Measurements from ENCODE around the gene FBXW9. TPM values are rescaled to one million over a fixed set of nuclear protein-coding genes. Genes with fewer than 3 reads are reported as not detected.
"Not testable (repeated sequence)": the region's sequence is repeated elsewhere in the genome, so short reads cannot be mapped to it uniquely, and the experiment has no call there.

Gene FBXW9
- total RNA-seq, 2 experiments from 2014 or later: 5.3 to 5.9 TPM

- POLR2A ChIA-PET: no interaction called here
Measured at GRCh38 chr19:12689581-12690216, 6.7 kb downstream of the FBXW9 start.

GRCh38 chr19:12689012-12689411 is 7.4 kb downstream of the FBXW9 start:
- Mint-ChIP-seq H3K36me3 (ENCODE audit: low read depth) (no peaks in the 10 kb centered on the region), H3K27me3 (no peaks in the 10 kb centered on the region), H3K27ac (no peak overlapping the region), H3K4me1 (no peaks in the 10 kb centered on the region), H3K4me3 (no peak overlapping the region), H3K9me3 (no peaks in the 10 kb centered on the region)
- POLR2A ChIA-PET: no interaction called here
- CTCF ChIA-PET: no interaction called here
- DNase-seq: no peak

More at GRCh38 chr19:12689581-12690216, 6.7 kb downstream of the FBXW9 start:
- H3K36me3 Mint-ChIP-seq (ENCODE audit: low read depth): no peaks in the 10 kb centered on the region
- H3K4me1 Mint-ChIP-seq: peaks cover 5% of the 10 kb centered on the region
- CTCF ChIA-PET: interaction anchor here (0.7 kb wide), 1 partner anchor 11 kb away, joined by 3 read pairs; no protein-coding TSS in a partner anchor
- H3K27me3 Mint-ChIP-seq: no peaks in the 10 kb centered on the region
- H3K27ac Mint-ChIP-seq: no peak overlapping the region
- no peak overlapping the region for H3K4me3 Mint-ChIP-seq
- H3K9me3 Mint-ChIP-seq: no peaks in the 10 kb centered on the region
- DNase-seq: no peak

GRCh38 chr19:12687496-12688196 is 8.8 kb downstream of the FBXW9 start, which contains the start of gene GNG14:
GNG14 (plus strand) TSS chr19:12687998; CDS start chr19:12688049, 51 bp downstream.
- POLR2A ChIA-PET: no interaction called here
- DNase-seq: no peak
- no peaks in the 10 kb centered on the region for H3K9me3 Mint-ChIP-seq
- H3K4me3 Mint-ChIP-seq: no peak within 1 kb of the TSS
- H3K27me3 Mint-ChIP-seq: no peaks in the 10 kb centered on the region
- CTCF ChIA-PET: interaction anchor here (0.6 to 2.2 kb wide), 2 partner anchors 8 to 585 kb away, joined by 7 read pairs; no protein-coding TSS in a partner anchor
- H3K4me1 Mint-ChIP-seq: peaks cover 2% of the 10 kb centered on the region
- no peaks in the 10 kb centered on the region for H3K36me3 Mint-ChIP-seq (ENCODE audit: low read depth)
- no peak within 1 kb of the TSS for H3K27ac Mint-ChIP-seq

GRCh38 chr19:12685831-12686230 is 10.6 kb downstream of the FBXW9 start:
- no peaks in the 10 kb centered on the region for H3K9me3 Mint-ChIP-seq
- ChIA-PET CTCF (interaction anchor here (0.6 to 2.2 kb wide), 4 partner anchors 9 to 132 kb away, joined by 3 to 7 read pairs (median 3); no protein-coding TSS in a partner anchor), POLR2A (no interaction called here)
- H3K27ac Mint-ChIP-seq: no peak overlapping the region
- H3K4me1 Mint-ChIP-seq: peaks cover 6% of the 10 kb centered on the region
- H3K27me3 Mint-ChIP-seq: no peaks in the 10 kb centered on the region
- H3K36me3 Mint-ChIP-seq (ENCODE audit: low read depth): peaks cover 4% of the 10 kb centered on the region
- no peak overlapping the region for H3K4me3 Mint-ChIP-seq
- DNase-seq: no peak

DNA sequence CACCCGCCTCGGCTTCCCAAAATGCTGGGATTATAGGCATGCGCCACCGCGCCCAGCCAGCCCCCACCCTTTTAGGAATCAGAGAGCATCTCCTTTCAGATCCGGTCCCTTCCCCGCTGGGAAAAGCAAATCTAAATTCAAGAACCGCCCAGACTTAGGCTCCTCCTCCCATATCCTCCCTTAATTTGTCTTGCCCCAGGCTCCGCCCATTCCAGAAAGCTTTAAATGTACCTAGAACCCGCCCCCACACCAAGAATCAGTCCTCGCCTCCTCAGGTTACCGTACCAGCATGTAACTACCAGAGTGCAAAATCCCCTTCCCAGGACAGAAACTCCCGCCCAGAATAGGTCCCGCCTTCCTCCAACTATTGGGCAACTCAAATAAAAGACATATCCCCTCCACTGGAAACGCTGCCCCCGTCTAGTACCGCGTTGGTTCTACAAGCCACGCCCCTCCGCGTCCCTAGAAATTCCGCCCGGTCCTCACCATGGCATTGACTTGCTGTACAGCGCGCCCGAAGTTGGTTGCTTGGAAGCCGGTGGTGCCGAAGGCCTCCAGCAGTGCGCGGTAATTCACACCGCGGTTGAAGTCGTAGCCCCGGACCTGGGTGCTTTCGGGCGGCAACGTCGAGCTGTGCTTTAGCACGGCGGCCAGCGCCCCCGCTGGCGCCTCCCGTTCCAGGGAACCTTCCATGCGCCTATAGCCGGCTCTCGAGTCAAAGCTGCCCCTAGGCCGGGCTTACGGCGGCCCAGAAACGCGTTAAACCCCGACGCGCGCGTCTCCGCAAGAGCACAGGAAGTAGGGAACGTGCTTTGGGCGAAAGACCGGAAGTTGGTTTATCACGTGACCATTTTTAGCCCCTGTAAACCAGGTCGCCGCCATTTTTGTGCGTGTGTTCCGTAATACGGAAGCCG is 15.1 kb downstream of the FBXW9 start, which contains the start of gene DHPS:
TSS of gene DHPS (minus strand) at position 807 of the 914 bp plus-strand sequence. CDS start at position 693, 114 bp downstream.
- Mint-ChIP-seq H3K4me3 (peak within 1 kb of the TSS; percentile 93), H3K27me3 (no peaks in the 10 kb centered on the region), H3K27ac (peak within 1 kb of the TSS; percentile 91), H3K36me3 (ENCODE audit: low read depth) (peaks cover 25% of the 10 kb centered on the region), H3K9me3 (no peaks in the 10 kb centered on the region), H3K4me1 (peaks cover 26% of the 10 kb centered on the region)
- ChIA-PET CTCF (interaction anchor here (0.5 to 3.9 kb wide), 4 partner anchors 11 to 389 kb away, joined by 3 to 23 read pairs (median 3); a partner anchor contains a TSS), POLR2A (interaction anchor here (0.6 to 0.9 kb wide), 2 partner anchors 41 to 108 kb away, joined by 3 to 7 read pairs; no protein-coding TSS in a partner anchor)
- peak; percentile 97 for DNase-seq

GRCh38 chr19:12680034-12680433 is 16.4 kb downstream of the FBXW9 start:
- peaks cover 26% of the 10 kb centered on the region for H3K36me3 Mint-ChIP-seq (ENCODE audit: low read depth)
- H3K9me3 Mint-ChIP-seq: no peaks in the 10 kb centered on the region
- peaks cover 27% of the 10 kb centered on the region for H3K4me1 Mint-ChIP-seq
- no peak for DNase-seq
- no peak overlapping the region for H3K27ac Mint-ChIP-seq
- ChIA-PET CTCF (interaction anchor here (3.9 kb wide), 1 partner anchor 10 kb away, joined by 23 read pairs; a partner anchor contains a TSS), POLR2A (no interaction called here)
- H3K4me3 Mint-ChIP-seq: peak overlapping the region; percentile 93
- H3K27me3 Mint-ChIP-seq: no peaks in the 10 kb centered on the region

DNA sequence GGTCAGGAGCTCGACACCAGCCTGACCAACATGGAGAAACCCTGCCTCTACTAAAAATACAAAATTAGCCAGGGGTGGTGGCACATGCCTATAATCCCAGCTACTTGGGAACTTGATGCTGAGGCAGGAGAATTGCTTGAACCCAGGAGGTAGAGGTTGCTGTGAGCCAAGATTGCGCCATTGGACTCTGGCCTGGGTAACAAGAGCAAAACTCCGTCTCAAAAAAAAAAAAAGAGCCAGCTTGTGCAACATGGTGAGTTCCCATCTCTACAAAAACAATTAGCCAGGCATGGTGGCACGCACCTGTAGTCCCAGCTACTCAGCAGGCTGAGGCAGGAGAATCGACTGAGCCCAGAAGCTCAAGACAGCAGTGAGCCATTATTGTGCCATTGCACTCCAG is 18.4 kb downstream of the FBXW9 start:
- H3K4me3 Mint-ChIP-seq, DNase-seq, H3K27me3 Mint-ChIP-seq, H3K9me3 Mint-ChIP-seq, H3K27ac Mint-ChIP-seq: not testable (repeated sequence)
- POLR2A ChIA-PET: interaction anchor here (0.8 kb wide), 1 partner anchor 9 kb away, joined by 8 read pairs; a partner anchor contains a TSS
- CTCF ChIA-PET: interaction anchor here (0.6 to 3.9 kb wide), 10 partner anchors 8 to 288 kb away, joined by 3 to 23 read pairs (median 3); partner anchors contain the start of gene FBXW9
- Mint-ChIP-seq H3K36me3 (ENCODE audit: low read depth) (peaks cover 35% of the 10 kb centered on the region), H3K4me1 (peaks cover 26% of the 10 kb centered on the region)

DNA sequence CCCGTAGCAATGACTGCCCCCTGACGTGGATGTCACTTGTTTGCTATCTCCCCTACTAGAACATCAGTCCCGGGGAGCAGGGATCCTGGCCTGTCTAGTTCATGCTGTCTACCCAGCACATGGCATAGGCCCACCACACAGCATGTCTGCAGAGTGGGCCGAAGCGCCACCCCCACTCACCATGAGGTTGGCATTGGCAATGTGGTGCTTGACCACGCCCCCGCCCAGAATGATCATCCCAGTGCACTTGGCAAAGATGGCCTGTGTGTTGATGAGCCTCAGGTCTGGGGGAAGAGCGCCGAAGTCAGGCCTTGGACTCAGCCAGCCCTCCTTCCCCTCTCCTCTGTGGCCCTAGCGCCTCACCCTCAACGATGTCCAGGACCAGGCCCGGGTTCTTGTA is 19.5 kb downstream of the FBXW9 start:
- CTCF ChIA-PET: interaction anchor here (0.6 to 2.2 kb wide), 11 partner anchors 14 to 1392 kb away, joined by 3 to 7 read pairs (median 3); no protein-coding TSS in a partner anchor
- H3K27me3 Mint-ChIP-seq: no peaks in the 10 kb centered on the region
- no peak overlapping the region for H3K4me3 Mint-ChIP-seq
- peaks cover 37% of the 10 kb centered on the region for H3K36me3 Mint-ChIP-seq (ENCODE audit: low read depth)
- no peak for DNase-seq
- H3K4me1 Mint-ChIP-seq: peaks cover 28% of the 10 kb centered on the region
- H3K27ac Mint-ChIP-seq: no peak overlapping the region
- POLR2A ChIA-PET: no interaction called here
- no peaks in the 10 kb centered on the region for H3K9me3 Mint-ChIP-seq

- ChIA-PET CTCF (interaction anchor here (0.7 to 2.2 kb wide), 10 partner anchors 10 to 289 kb away, joined by 3 to 7 read pairs (median 4); partner anchors contain the start of genes MAN2B1 and WDR83), POLR2A (no interaction called here)
- no peaks in the 10 kb centered on the region for H3K27me3 Mint-ChIP-seq
- no peak overlapping the region for H3K4me3 Mint-ChIP-seq
- peaks cover 30% of the 10 kb centered on the region for H3K4me1 Mint-ChIP-seq
- no peaks in the 10 kb centered on the region for H3K9me3 Mint-ChIP-seq
- peaks cover 38% of the 10 kb centered on the region for H3K36me3 Mint-ChIP-seq (ENCODE audit: low read depth)
- peak; percentile 91 for DNase-seq
- no peak overlapping the region for H3K27ac Mint-ChIP-seq
Measured at GRCh38 chr19:12676384-12676792, 20.0 kb downstream of the FBXW9 start.

GRCh38 chr19:12675940-12676339 is 20.5 kb downstream of the FBXW9 start:
- Mint-ChIP-seq H3K36me3 (ENCODE audit: low read depth) (peaks cover 35% of the 10 kb centered on the region), H3K9me3 (no peaks in the 10 kb centered on the region), H3K4me1 (peaks cover 27% of the 10 kb centered on the region), H3K27me3 (no peaks in the 10 kb centered on the region), H3K4me3 (no peak overlapping the region), H3K27ac (no peak overlapping the region)
- CTCF ChIA-PET: interaction anchor here (0.9 to 2.2 kb wide), 7 partner anchors 10 to 289 kb away, joined by 3 to 7 read pairs (median 4); partner anchors contain the start of genes MAN2B1 and WDR83
- POLR2A ChIA-PET: no interaction called here
- DNase-seq: no peak

- ChIA-PET POLR2A (no interaction called here), CTCF (interaction anchor here (1.2 to 1.9 kb wide), 3 partner anchors 9 to 290 kb away, joined by 3 to 6 read pairs (median 4); partner anchors contain the start of genes MAN2B1 and WDR83)
- H3K27ac Mint-ChIP-seq: peak overlapping the region; percentile 31
Measured at GRCh38 chr19:12675399-12675798, 21.0 kb downstream of the FBXW9 start.

DNA sequence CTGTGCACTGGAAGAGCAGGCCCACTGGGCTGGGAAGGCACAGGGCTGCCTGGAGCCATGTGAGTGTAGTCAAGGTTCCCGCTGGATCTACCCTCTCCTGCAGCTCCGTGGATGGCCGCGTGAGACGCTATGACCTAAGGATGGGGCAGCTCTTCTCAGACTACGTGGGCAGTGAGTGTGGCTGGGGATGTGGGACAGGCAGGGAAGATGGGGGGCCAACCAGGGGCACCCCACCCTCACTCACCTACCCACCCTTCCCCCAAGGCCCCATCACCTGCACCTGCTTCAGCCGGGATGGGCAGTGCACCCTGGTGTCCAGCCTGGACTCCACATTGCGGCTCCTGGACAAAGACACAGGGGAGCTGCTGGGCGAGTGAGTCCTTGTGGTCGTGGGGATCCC is 23.7 kb downstream of the FBXW9 start:
- no peaks in the 10 kb centered on the region for H3K27me3 Mint-ChIP-seq
- POLR2A ChIA-PET: no interaction called here
- peaks cover 39% of the 10 kb centered on the region for H3K4me1 Mint-ChIP-seq
- DNase-seq: no peak
- no peak overlapping the region for H3K4me3 Mint-ChIP-seq
- H3K9me3 Mint-ChIP-seq: no peaks in the 10 kb centered on the region
- H3K36me3 Mint-ChIP-seq (ENCODE audit: low read depth): peaks cover 25% of the 10 kb centered on the region
- CTCF ChIA-PET: interaction anchor here (0.8 to 4.4 kb wide), 8 partner anchors 7 to 378 kb away, joined by 3 to 23 read pairs (median 4); partner anchors contain the start of genes DHPS, ZNF44 and ZNF563
- no peak overlapping the region for H3K27ac Mint-ChIP-seq

More at GRCh38 chr19:12675399-12675798, 21.0 kb downstream of the FBXW9 start:
- Mint-ChIP-seq H3K36me3 (ENCODE audit: low read depth) (peaks cover 34% of the 10 kb centered on the region), H3K9me3 (no peaks in the 10 kb centered on the region), H3K4me1 (peaks cover 30% of the 10 kb centered on the region), H3K4me3 (no peak overlapping the region), H3K27me3 (no peaks in the 10 kb centered on the region)
- DNase-seq: no peak
